GM19099 (cell line): ENCODE results near the gene C1orf232.

Source experiments
- POLR2A ChIP-seq: IDR thresholded peaks from 3 replicates; pipeline ENCODE4 v1.6.1; 2011; ENCODE audit warnings: low read depth; ENCODE audit not compliant: insufficient read length; ENCODE audit errors: extremely low read depth

Gene C1orf232

GRCh38 chr1:26154750-26155149 lies 14.0 kb downstream of the C1orf232 start:
- TF ChIP-seq POLR2A: no peak

- TF ChIP-seq POLR2A: no peak
Observed at GRCh38 chr1:26153966-26154532, 14.7 kb downstream of the C1orf232 start.

DNA sequence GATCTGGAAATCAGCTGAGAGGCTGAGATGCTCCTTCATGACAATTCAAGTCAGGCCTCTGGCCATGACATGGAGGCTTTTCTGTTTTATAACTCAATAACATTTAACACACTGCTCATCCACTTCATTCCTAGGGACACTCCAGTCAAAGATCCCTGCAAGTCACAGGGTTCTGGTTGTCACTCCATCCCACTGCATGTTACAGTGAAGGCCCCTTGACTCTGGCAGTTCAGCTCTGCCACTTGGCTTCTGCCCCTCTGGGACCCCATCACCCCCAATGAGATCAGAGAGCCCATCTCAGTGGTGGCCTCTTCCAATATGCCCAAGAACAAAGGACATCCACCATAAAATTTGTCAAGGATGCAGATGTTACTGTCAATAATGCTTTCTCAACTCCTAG lies 19.9 kb downstream of the C1orf232 start:
- TF ChIP-seq POLR2A: no peak

- TF ChIP-seq POLR2A: no peak
Observed at GRCh38 chr1:26145960-26146294, 22.8 kb downstream of the C1orf232 start.

- TF ChIP-seq POLR2A: no peak
Observed at GRCh38 chr1:26145041-26145959, 23.5 kb downstream of the C1orf232 start.

GRCh38 chr1:26142159-26142558 lies 26.6 kb downstream of the C1orf232 start:
- TF ChIP-seq POLR2A: no peak

- TF ChIP-seq POLR2A: no peak
Observed at GRCh38 chr1:26138974-26139558, 29.7 kb downstream of the C1orf232 start.

GRCh38 chr1:26134466-26134865 lies 34.3 kb downstream of the C1orf232 start:
- no peak for TF ChIP-seq POLR2A

- no peak for TF ChIP-seq POLR2A
Observed at GRCh38 chr1:26132834-26133167, 36.0 kb downstream of the C1orf232 start.

GRCh38 chr1:26132128-26132833 lies 36.5 kb downstream of the C1orf232 start:
- TF ChIP-seq POLR2A: no peak

- no peak for TF ChIP-seq POLR2A
Observed at GRCh38 chr1:26130695-26131094, 38.1 kb downstream of the C1orf232 start.

- TF ChIP-seq POLR2A: no peak
Observed at GRCh38 chr1:26129778-26130177, 39.0 kb downstream of the C1orf232 start.

DNA sequence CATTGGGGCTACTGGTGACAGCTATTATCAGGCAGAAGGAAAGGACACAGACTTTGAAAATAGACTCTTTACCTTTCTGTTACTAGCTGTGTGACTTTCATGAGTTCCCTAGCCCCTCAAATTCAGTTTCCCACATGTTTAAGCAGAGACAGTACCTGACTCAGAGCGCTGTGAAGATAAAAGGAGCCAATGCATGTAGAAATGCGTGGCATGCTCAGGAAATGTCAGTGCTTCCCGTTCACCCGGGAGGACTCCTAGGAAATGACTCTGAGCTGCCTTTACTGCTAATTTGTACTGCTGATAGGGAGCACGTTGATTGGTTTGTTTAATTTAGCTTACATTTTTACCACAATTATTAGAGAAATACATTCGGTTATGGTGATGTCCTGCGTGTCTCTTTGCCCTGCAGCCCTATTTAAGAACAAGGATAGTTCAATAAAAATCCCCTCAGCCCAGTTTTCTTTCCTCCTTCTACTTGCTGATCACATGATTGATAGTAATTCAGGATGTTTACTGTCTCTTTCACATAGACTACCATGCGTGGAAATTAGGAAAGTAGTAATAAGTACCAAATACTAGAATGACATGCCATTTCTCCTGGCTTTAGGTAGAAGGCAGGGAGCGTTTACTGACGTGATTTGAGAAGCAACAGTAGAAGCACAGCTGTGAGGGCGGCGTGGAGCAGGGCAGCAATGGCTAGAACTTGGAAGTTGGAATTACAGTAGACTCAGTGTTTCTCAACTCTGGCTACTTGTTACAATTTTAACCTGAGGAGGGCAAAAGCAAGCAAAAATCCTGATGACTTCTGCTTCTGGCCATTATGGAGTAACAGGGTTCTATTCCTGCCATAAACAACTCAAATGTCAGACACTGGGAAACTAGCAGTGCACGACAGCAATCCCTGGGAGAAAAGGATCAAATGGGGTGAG lies 41.3 kb downstream of the C1orf232 start:
- TF ChIP-seq POLR2A: no peak

- TF ChIP-seq POLR2A: no peak
Observed at GRCh38 chr1:26126321-26127084, 42.3 kb downstream of the C1orf232 start.
